ENCODE results near the gene FADS2. TPM values are rescaled to one million over a fixed set of nuclear protein-coding genes. Genes with fewer than 3 reads are reported as not detected.

FADS2 gene
- total RNA-seq, 4 donors from 2014 or later = 17.6 to 40.0 (median 33.4) TPM

DNA sequence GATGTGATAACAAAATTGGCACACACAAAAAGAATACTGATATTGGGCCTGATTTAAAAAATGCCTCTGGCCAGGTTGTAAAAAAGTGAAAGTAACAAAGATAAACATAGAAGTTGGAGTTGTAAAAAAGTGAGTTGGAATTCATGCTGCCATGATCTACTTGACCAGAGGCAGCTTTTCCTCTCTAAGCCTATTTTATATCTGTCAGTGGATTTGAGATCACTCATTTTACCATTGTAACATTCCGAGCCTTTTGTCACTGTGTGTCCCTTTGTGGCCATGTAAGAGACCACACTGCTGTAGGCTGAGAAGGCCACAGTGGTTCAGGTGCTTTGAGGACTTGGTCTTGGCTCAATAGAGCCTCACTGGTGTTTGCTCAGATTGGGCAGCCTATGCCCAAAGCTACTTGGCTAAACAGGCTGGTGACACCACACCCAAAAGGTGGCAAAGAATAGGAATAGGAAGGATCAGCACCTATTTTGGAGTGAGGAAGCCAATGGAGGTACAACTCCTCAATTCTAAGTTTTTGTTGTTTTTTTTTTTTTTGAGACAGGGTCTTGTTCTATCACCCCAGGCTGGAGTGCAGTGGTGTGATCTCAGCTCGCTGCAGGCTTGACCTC is 28.3 kb upstream of the FADS2 start:
- peaks cover 0 to 52% of the 10 kb centered on the region in 2 donors for H3K36me3 ChIP-seq
- no peaks in the 10 kb centered on the region for H3K27me3 ChIP-seq
- TF ChIP-seq CTCF (IDR thresholded peaks at IDR 0.05) = no peak
- TF ChIP-seq POLR2AphosphoS5 (IDR thresholded peaks at IDR 0.05) = no peak
- TF ChIP-seq POLR2A (IDR thresholded peaks at IDR 0.05) = no peak
- TF ChIP-seq EP300 (IDR thresholded peaks at IDR 0.05) = no peak
- WGBS, 2 donors (ENCODE audit: low coverage in 1 of 2) = 94 to 100% methylated on average over 2 of the region's 2 CpGs
- peaks cover 0 to 16% (median 7%) of the 10 kb centered on the region in 3 donors for H3K4me1 ChIP-seq
- H3K27ac ChIP-seq = no peak overlapping the region
- H3K4me3 ChIP-seq = no peak overlapping the region
- H3K9me3 ChIP-seq = no peaks in the 10 kb centered on the region
- ATAC-seq = no peak

- Histone ChIP-seq H3K27me3 (no peaks in the 10 kb centered on the region), H3K27ac (no peak overlapping the region), H3K9me3 (no peaks in the 10 kb centered on the region), H3K4me1 (peaks cover 0 to 16% (median 7%) of the 10 kb centered on the region in 3 donors), H3K36me3 (peaks cover 0 to 57% of the 10 kb centered on the region in 2 donors), H3K4me3 (no peak overlapping the region)
- ATAC-seq = no peak
- WGBS, 2 donors (ENCODE audit: low coverage in 1 of 2) = 82 to 84% methylated on average over 2 to 3 of the region's 3 CpGs
- TF ChIP-seq CTCF (IDR thresholded peaks at IDR 0.05) = no peak
- no peak for TF ChIP-seq EP300 (IDR thresholded peaks at IDR 0.05)
- no peak for TF ChIP-seq POLR2AphosphoS5 (IDR thresholded peaks at IDR 0.05)
- no peak for TF ChIP-seq POLR2A (IDR thresholded peaks at IDR 0.05)
These were observed 27.5 kb upstream of the FADS2 start for GRCh38 chr11:61800331-61801281.

DNA sequence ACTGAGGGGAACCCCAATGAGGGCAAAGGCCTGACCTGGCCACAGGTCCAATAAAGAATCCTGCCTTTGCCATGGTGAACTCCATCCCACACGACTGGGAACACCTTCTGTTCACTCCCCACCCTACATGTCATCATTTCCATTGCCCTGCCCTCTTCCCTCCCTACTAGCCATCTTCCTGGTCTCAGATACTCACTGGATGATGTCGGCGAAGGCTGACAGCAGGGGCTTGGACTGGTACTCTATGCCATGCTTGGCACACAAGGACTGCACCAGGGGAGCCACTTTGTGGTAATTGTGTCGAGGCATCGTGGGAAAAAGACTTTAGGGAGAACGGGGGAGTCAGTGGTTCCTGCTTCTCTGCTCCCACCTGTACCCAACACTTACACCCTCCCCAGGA is 25.5 kb upstream of the FADS2 start:
- no peaks in the 10 kb centered on the region for H3K9me3 ChIP-seq
- no peaks in the 10 kb centered on the region for H3K27me3 ChIP-seq
- 95% methylated on average over 2 of the region's 6 CpGs; no CpG with 5 or more reads in 1 of the 2 donors for WGBS, 2 donors (ENCODE audit: low coverage in 1 of 2)
- peaks cover 0 to 11% (median 3%) of the 10 kb centered on the region in 3 donors for H3K4me1 ChIP-seq
- peaks cover 0 to 65% of the 10 kb centered on the region in 2 donors for H3K36me3 ChIP-seq
- TF ChIP-seq POLR2AphosphoS5 (IDR thresholded peaks at IDR 0.05) (no peak), CTCF (IDR thresholded peaks at IDR 0.05) (no peak), POLR2A (IDR thresholded peaks at IDR 0.05) (no peak), EP300 (IDR thresholded peaks at IDR 0.05) (no peak)
- no peak for ATAC-seq
- H3K27ac ChIP-seq = no peak overlapping the region
- H3K4me3 ChIP-seq = no peak overlapping the region

GRCh38 chr11:61803889-61804647 is 24.0 kb upstream of the FADS2 start:
- Histone ChIP-seq H3K27ac (no peak overlapping the region), H3K4me1 (no peaks in the 10 kb centered on the region), H3K9me3 (no peaks in the 10 kb centered on the region), H3K4me3 (no peak overlapping the region), H3K27me3 (no peaks in the 10 kb centered on the region), H3K36me3 (peaks cover 0 to 80% of the 10 kb centered on the region in 2 donors)
- ATAC-seq = no peak
- 39 to 59% methylated on average over 3 of the region's 3 CpGs for WGBS, 2 donors (ENCODE audit: low coverage in 1 of 2)
- TF ChIP-seq POLR2AphosphoS5 (IDR thresholded peaks at IDR 0.05) (no peak), CTCF (IDR thresholded peaks at IDR 0.05) (no peak), POLR2A (IDR thresholded peaks at IDR 0.05) (no peak), EP300 (IDR thresholded peaks at IDR 0.05) (no peak)
